Mucosa of descending colon (tissue), 3 donors: Measurements from ENCODE around the gene UNKL. TPM values are rescaled to one million over a fixed set of nuclear protein-coding genes. Genes with fewer than 3 reads are reported as not detected.
A peak's percentile ranks its signal among the peaks of the same experiment; 100 is the strongest.

Source experiments
- ATAC-seq: fragments of 200-7000 bp; cut with Tn5 transposase; one replicate; pipeline ENCODE4 v1.9.1; 2020; ENCODE audit warnings: mild to moderate bottlenecking, moderate library complexity
- DNase-seq, 3 donors: peaks; one replicate each; pipeline ENCODE4 v3.0.0-alpha.2; 2020
- H3K36me3 ChIP-seq: fragments of 200-600 bp; one replicate; pipeline ENCODE4 v1.8.0; 2021; ENCODE audit warnings: low read depth, mild to moderate bottlenecking
- H3K4me1 ChIP-seq: fragments of 200-600 bp; one replicate; pipeline ENCODE4 v1.8.0; 2021; ENCODE audit warnings: low read depth, mild to moderate bottlenecking
- H3K4me3 ChIP-seq: fragments of 200-600 bp; one replicate; pipeline ENCODE4 v1.8.0; 2021; ENCODE audit warnings: mild to moderate bottlenecking
- H3K9me3 ChIP-seq: fragments of 200-600 bp; one replicate; pipeline ENCODE4 v1.8.0; 2021; ENCODE audit warnings: mild to moderate bottlenecking
- CTCF ChIP-seq: fragments of 200-600 bp; IDR thresholded peaks from one replicate; pipeline ENCODE4 v1.8.0; 2022; ENCODE audit warnings: antibody characterized with exemption, mild to moderate bottlenecking
- intact Hi-C, 2 donors: fragments of 100-400 bp; cut with DNase I in 1 of 2; cut with micrococcal nuclease in 1 of 2; formaldehyde crosslinking; loops; one replicate each; pipeline versions ENCODE4 v1.11.0 to v1.11.1; 2022; cut with DNase I, micrococcal nuclease
- total RNA-seq, 3 donors: library from RNA; stranded (reverse); fragmentation: NEBNext Ultra II Directional in 2 of 3; extraction: Animal tissue kit (Norgen Biotek cat#: 25700) in 2 of 3; gene quantifications; one replicate each; pipeline versions ENCODE4 v1.2.1 to v1.2.4, GENCODE V29; 2021 to 2023
- donor health status: DM: no; HTN: no; CAD: no; lungs with moderate emphysema.
- donor health status: DM: no; HTN: no; CAD: no.
- donor health status: DM: no; HTN: yes; CAD: no.

Gene UNKL
- total RNA-seq, 3 donors from 2014 or later: 16.2 to 36.5 (median 28.2) TPM

GRCh38 chr16:1356061-1356900 is 58.2 kb downstream of the UNKL start:
- H3K36me3 ChIP-seq: no peaks in the 10 kb centered on the region
- H3K4me1 ChIP-seq: peaks cover 9% of the 10 kb centered on the region
- TF ChIP-seq CTCF: no peak
- H3K9me3 ChIP-seq: no peaks in the 10 kb centered on the region
- H3K4me3 ChIP-seq: no peak overlapping the region
- intact Hi-C loops: no loop called here
- DNase-seq (no peak), ATAC-seq (no peak)

GRCh38 chr16:1355591-1355990 is 58.9 kb downstream of the UNKL start:
- intact Hi-C loops: no loop called here
- no peak for TF ChIP-seq CTCF
- no peaks in the 10 kb centered on the region for H3K9me3 ChIP-seq
- DNase-seq (no peak), ATAC-seq (no peak)
- H3K36me3 ChIP-seq: no peaks in the 10 kb centered on the region
- H3K4me1 ChIP-seq: peaks cover 15% of the 10 kb centered on the region
- H3K4me3 ChIP-seq: no peak overlapping the region

- H3K4me1 ChIP-seq: peaks cover 20% of the 10 kb centered on the region
- H3K36me3 ChIP-seq: no peaks in the 10 kb centered on the region
- no peak overlapping the region for H3K4me3 ChIP-seq
- H3K9me3 ChIP-seq: no peaks in the 10 kb centered on the region
- intact Hi-C loops: no loop called here
- TF ChIP-seq CTCF: no peak
- ATAC-seq: no peak
- no peak for DNase-seq
Observed at GRCh38 chr16:1354815-1355540, 59.5 kb downstream of the UNKL start.

- intact Hi-C loops: no loop called here
- H3K4me1 ChIP-seq: peaks cover 20% of the 10 kb centered on the region
Observed at GRCh38 chr16:1351582-1352362, 62.7 kb downstream of the UNKL start, which contains the start of the genes GNPTG and TSR3. TSS of gene GNPTG (plus strand) at chr16:1351931. CDS start at chr16:1351966, 35 bp downstream. TSS of gene TSR3 (minus strand) at chr16:1351878. CDS start at chr16:1351804, 74 bp downstream.

More at GRCh38 chr16:1351582-1352362, 62.7 kb downstream of the UNKL start, which contains the start of the genes GNPTG and TSR3:
- Histone ChIP-seq H3K36me3 (no peaks in the 10 kb centered on the region), H3K9me3 (no peaks in the 10 kb centered on the region), H3K4me3 (peak within 1 kb of the TSS; percentile 89)
- TF ChIP-seq CTCF: no peak
- DNase-seq: peak; percentile 82 to 93 (median 92)
- peak; percentile 92 for ATAC-seq
